ENCODE data around the gene CLHC1. TPM values are rescaled to one million over a fixed set of nuclear protein-coding genes. Genes with fewer than 3 reads are reported as not detected.
"Not testable (repeated sequence)": the region's sequence is repeated elsewhere in the genome, so short reads cannot be mapped to it uniquely, and the experiment has no call there.

The CLHC1 gene
- total RNA-seq = 1 to 10 TPM; 4.0 to 6.1 TPM

DNA sequence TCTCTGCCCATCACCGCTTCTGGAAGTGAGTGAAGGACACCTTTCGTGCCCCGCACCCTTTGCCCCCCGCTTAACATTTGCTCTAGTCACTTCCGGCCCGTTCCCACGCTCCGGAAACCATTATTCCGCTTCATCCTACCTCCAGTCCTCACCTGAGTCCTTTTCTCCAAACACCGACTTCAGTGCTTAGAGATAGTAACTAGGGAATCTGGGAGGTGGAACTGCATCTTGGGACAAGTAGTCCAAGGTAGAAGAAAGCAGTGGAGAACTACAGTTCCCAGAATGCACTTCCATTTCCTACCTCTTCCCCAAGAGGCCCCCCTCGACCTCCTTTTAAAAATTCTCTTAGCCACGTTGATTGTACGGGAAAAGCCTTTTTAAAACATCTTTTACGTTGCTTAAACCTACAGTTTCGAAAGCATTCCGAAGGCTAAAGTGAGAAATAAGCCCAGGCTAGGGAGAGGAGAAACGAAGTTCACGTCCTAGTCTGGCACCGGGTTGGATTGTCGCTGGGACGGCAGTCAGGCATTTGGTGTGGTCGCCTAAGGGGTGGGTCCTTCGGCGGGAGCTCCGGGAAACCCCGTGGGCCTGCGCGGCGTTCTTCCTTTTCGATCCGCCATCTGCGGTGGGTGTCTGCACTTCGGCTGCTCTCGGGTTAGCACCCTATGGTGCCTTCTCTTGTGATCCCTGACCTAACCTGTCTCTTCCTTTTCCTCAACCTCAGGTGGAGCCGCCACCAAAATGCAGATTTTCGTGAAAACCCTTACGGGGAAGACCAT is at the start of gene CLHC1, which contains the start of gene RPS27A:
CLHC1 (minus strand) TSS at position 210 of the 779 bp plus-strand sequence. CDS start 9,882 bp downstream, outside the sequence.
RPS27A (plus strand) TSS at position 605 of the 779 bp plus-strand sequence; CDS start at position 742, 137 bp downstream.
- DNase-seq (peak; percentile 95), ATAC-seq (peak; percentile 90)
- H3K9me3 Mint-ChIP-seq (ENCODE audit: low read depth) = no peaks in the 10 kb centered on the region
- peaks cover 60% of the 10 kb centered on the region for H3K4me1 Mint-ChIP-seq
- CTCF ChIA-PET = interaction anchor here (0.7 to 1.0 kb wide), 2 partner anchors 333 to 398 kb away, joined by 3 to 4 read pairs; no protein-coding TSS in a partner anchor
- H3K36me3 Mint-ChIP-seq (ENCODE audit: low read depth) = peaks cover 67% of the 10 kb centered on the region
- POLR2A ChIA-PET = interaction anchor here (0.6 to 1.5 kb wide), 4 partner anchors 9 to 287 kb away, joined by 3 to 11 read pairs (median 3); partner anchors contain the start of genes CFAP36 and RTN4
- H3K27ac Mint-ChIP-seq = peak within 1 kb of the TSS; percentile 98
- H3K4me3 Mint-ChIP-seq = peak within 1 kb of the TSS; percentile 98
- no peaks in the 10 kb centered on the region for H3K27me3 Mint-ChIP-seq
- intact Hi-C loops (cut with DNase I, micrococcal nuclease) = loop anchor here (1.0 to 10.0 kb wide), 19 partner anchors 9 to 1465 kb away; partner anchors contain the start of genes CFAP36 (in 2 of the 2), EML6 (in 2 of the 2), MTIF2 (in 2 of the 2) and PPP4R3B (in 2 of the 2)

DNA sequence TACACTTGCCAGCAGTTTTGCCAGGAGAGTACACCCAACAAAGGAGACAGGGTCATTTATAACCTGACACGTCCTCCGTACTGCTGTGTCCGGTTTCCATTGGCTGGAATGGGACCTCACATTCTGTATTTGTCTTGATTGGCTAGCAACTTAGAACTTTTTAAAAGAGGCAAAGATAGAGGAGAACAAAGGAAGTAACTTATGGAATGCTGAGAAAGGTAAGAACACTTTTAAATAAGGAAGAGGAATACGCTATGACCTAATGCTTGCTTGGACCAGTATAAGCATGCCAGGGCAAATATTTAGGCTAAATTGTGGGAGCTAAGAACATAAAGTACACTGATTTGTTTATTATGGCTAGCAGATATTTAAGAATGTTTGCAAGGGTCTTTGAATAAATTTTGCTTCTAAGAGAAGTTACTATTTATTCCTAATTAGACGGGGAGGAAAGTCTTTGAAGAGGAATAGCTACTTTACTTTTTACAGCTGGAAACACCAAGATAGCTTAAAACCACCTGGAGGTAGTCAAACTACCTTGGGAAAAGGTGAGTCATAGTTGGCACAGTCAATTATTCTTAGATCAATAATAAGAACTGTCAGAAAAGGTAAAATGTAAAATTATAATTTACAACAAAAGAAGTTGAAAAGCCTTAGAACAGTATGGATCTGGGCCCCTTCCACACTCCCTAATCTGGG is 48.9 kb upstream of the CLHC1 start:
- H3K36me3 Mint-ChIP-seq (ENCODE audit: low read depth); CTCF ChIA-PET; H3K9me3 Mint-ChIP-seq (ENCODE audit: low read depth); ATAC-seq; DNase-seq; POLR2A ChIA-PET; H3K27me3 Mint-ChIP-seq: not testable (repeated sequence)
- peak overlapping the region; percentile 41 for H3K4me3 Mint-ChIP-seq
- intact Hi-C loops (cut with DNase I, micrococcal nuclease) = loop anchor here (1.0 to 5.0 kb wide), 5 partner anchors 136 to 724 kb away; partner anchors contain the start of genes CCDC88A (in 2 of the 2), PPP4R3B (in 1 of the 2) and RTN4 (in 1 of the 2)
- peak overlapping the region; percentile 94 for H3K27ac Mint-ChIP-seq
- peaks cover 14% of the 10 kb centered on the region for H3K4me1 Mint-ChIP-seq

DNA sequence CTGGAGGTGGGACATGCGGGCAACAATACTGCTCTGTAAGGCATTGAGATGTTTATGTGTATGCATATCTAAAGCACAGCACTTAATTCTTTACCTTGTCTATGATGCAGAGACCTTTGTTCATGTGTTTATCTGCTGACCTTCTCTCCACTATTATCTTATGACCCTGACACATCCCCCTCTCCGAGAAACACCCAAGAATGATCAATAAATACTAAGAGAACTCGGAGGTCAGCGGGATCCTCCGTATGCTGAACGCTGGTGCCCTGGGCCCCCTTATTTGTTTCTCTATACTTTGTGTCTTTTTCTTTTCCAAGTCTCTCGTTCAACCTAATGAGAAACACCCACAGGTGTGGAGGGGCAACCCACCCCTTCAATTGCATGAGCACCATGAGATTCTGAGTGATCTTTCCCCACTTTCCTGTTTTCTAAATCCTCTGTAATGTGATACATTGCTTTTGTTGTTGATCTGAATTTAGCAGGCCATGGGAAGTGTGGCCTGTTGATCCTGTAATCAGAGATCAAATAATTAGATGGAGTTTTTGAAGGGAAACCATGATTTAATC is 47.8 kb upstream of the CLHC1 start:
- DNase-seq; CTCF ChIA-PET; H3K36me3 Mint-ChIP-seq (ENCODE audit: low read depth); ATAC-seq; H3K27ac Mint-ChIP-seq; POLR2A ChIA-PET; H3K4me3 Mint-ChIP-seq; H3K27me3 Mint-ChIP-seq; H3K9me3 Mint-ChIP-seq (ENCODE audit: low read depth): not testable (repeated sequence)
- intact Hi-C loops (cut with DNase I, micrococcal nuclease) = loop anchor here (5.0 kb wide), 4 partner anchors 137 to 723 kb away; partner anchors contain the start of genes CCDC88A (in 1 of the 2), PPP4R3B (in 1 of the 2) and RTN4 (in 1 of the 2)
- peaks cover 14% of the 10 kb centered on the region for H3K4me1 Mint-ChIP-seq

DNA sequence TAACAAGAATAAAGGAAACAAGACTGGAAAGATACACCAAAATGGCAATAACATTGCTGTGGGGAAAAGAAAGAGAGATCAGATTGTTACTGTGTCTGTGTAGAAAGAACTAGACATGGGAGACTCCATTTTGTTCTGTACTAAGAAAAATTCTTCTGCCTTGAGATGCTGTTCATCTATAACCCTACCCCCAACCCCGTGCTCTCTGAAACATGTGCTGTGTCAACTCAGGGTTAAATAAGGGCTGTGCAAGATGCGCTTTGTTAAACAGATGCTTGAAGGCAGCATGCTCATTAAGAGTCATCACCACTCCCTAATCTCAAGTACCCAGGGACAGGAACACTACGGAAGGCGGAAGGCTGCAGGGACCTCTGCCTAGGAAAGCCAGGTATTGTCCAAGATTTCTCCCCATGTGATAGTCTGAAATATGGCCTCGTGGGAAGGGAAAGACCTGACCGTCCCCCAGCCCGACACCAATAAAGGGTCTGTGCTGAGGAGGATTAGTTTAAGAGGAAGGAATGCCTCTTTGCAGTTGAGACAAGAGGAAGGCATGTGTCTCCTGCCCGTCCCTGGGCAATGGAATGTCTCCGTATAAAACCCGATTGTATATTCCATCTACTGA is 47.2 kb upstream of the CLHC1 start:
- H3K9me3 Mint-ChIP-seq (ENCODE audit: low read depth); CTCF ChIA-PET; DNase-seq; ATAC-seq; intact Hi-C loops (cut with DNase I, micrococcal nuclease); H3K27ac Mint-ChIP-seq; H3K27me3 Mint-ChIP-seq; H3K36me3 Mint-ChIP-seq (ENCODE audit: low read depth); POLR2A ChIA-PET; H3K4me3 Mint-ChIP-seq: not testable (repeated sequence)
- peaks cover 14% of the 10 kb centered on the region for H3K4me1 Mint-ChIP-seq

DNA sequence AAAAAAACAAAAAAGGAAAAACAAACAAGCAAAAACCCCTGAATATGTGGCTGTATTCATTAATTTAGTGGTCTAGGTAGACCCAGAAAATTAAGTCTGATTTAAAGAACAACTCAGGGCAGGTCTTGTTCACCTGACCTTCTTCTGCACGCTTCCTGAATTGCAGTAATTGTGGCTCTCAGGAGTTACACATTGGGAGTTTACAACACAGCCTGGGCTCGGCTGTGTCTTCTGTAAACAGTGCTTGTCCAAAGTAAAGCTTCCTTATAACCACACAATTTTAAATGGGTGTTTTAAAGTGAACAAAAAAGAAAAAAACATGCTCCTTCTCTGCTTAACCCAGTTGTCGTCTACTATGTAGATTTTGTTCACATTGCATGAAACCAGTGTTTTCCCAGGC is 45.2 kb upstream of the CLHC1 start:
- DNase-seq (no peak), ATAC-seq (no peak)
- H3K36me3 Mint-ChIP-seq (ENCODE audit: low read depth) = no peaks in the 10 kb centered on the region
- no peak overlapping the region for H3K4me3 Mint-ChIP-seq
- no peaks in the 10 kb centered on the region for H3K27me3 Mint-ChIP-seq
- no peak overlapping the region for H3K27ac Mint-ChIP-seq
- ChIA-PET POLR2A (interaction anchor here (0.6 kb wide), 1 partner anchor 119 kb away, joined by 3 read pairs; no protein-coding TSS in a partner anchor), CTCF (no interaction called here)
- intact Hi-C loops (cut with DNase I, micrococcal nuclease) = no loop called here
- peaks cover 5% of the 10 kb centered on the region for H3K4me1 Mint-ChIP-seq
- H3K9me3 Mint-ChIP-seq (ENCODE audit: low read depth) = no peaks in the 10 kb centered on the region

DNA sequence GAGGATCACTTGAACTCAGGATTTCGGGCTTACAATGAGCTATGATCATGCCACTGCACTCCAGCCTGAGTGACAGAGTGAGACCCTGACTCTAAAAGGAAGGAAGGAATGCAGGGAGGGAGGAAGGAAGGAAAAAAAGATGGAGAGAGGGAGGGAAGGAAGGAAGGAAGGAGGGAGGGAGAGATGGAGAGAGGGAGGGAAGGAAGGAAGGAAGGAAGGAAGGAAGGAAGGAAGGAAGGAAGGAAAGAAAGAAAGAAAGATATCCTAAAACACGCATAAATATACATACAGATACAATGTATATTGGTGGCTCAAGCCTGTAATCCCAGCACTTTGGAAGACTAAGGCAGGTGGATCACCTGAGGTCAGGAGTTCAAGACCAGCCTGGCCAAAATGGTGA is 42.3 kb upstream of the CLHC1 start:
- H3K36me3 Mint-ChIP-seq (ENCODE audit: low read depth); DNase-seq; H3K27ac Mint-ChIP-seq; H3K27me3 Mint-ChIP-seq; ATAC-seq; intact Hi-C loops (cut with DNase I, micrococcal nuclease); POLR2A ChIA-PET; H3K4me3 Mint-ChIP-seq; CTCF ChIA-PET; H3K4me1 Mint-ChIP-seq; H3K9me3 Mint-ChIP-seq (ENCODE audit: low read depth): not testable (repeated sequence)

DNA sequence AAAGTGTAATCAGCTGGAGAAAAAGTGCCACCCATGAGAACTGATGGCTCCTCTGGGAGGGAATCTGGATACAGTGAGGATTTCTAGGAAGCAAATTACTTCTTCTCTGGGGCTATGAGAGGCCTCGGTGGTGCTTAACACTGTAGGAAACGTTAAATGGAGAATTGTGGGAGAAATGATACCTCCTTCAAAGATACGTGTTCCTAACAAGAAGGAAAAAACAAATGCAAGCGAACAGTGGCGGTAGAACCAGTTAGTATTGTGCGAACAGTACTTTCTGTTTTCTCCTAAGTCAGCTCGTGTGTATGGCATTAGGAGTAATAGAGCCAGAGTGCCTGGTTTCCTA is 37.5 kb upstream of the CLHC1 start:
- Mint-ChIP-seq H3K4me1 (peaks cover 10% of the 10 kb centered on the region), H3K27me3 (no peaks in the 10 kb centered on the region), H3K9me3 (ENCODE audit: low read depth) (no peaks in the 10 kb centered on the region), H3K27ac (peak overlapping the region; percentile 95), H3K4me3 (peak overlapping the region; percentile 96), H3K36me3 (ENCODE audit: low read depth) (peaks cover 10% of the 10 kb centered on the region)
- no peak for ATAC-seq
- ChIA-PET POLR2A (interaction anchor here (0.6 kb wide), 2 partner anchors 151 to 331 kb away, joined by 3 to 9 read pairs; no protein-coding TSS in a partner anchor), CTCF (interaction anchor here (0.8 to 1.1 kb wide), 4 partner anchors 20 to 162 kb away, joined by 3 to 5 read pairs (median 4); no protein-coding TSS in a partner anchor)
- no peak for DNase-seq
- intact Hi-C loops (cut with DNase I, micrococcal nuclease) = loop anchor here (1.0 to 2.0 kb wide), 11 partner anchors 13 to 423 kb away; partner anchors contain the start of genes CCDC88A (in 2 of the 2), CFAP36 (in 2 of the 2), CLHC1 (in 2 of the 2) and RPS27A (in 2 of the 2)

DNA sequence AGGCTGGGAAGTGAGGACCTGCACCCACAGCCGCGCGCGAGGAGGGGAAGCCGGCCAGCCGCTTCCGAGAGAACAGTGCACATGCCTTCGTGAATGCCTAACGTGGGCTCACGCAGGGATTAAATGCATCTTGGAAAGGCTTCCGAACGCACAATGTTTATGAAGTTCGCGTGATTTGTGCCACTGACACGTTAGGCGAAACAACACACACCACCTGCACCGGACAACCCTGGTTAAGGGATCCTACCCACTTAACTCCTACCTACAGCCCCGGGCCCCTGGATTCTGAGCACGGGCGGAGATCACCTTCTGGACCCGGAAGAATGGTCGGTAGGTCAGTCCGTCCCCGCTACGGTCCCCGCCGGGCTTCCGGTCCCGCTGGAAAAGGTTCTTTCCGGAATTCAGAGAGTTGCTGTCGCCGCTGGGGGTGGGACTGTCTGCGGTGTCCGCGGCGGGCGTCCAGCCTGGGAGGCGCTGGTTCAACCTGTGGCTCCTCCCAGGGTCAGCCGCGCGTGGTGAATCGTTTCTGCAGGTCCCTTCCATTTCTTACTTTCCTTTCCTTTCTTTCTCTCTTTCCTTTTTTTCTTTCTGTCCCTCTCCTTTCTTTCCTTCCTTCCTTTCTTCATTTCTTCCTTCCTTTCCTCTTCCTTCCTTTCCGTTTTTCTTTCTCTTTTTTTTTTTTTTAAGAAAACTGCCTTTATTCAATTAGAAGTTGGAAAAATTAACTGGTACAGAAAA is 37.0 kb upstream of the CLHC1 start, which contains the start of gene MTIF2:
MTIF2 (minus strand) TSS at position 325 of the 738 bp plus-strand sequence. CDS start 5,373 bp downstream, outside the sequence.
- Mint-ChIP-seq H3K27me3 (no peaks in the 10 kb centered on the region), H3K4me1 (peaks cover 10% of the 10 kb centered on the region), H3K4me3 (peak within 1 kb of the TSS; percentile 96), H3K9me3 (ENCODE audit: low read depth) (no peaks in the 10 kb centered on the region), H3K36me3 (ENCODE audit: low read depth) (peaks cover 15% of the 10 kb centered on the region), H3K27ac (peak within 1 kb of the TSS; percentile 95)
- peak; percentile 94 for DNase-seq
- ChIA-PET POLR2A (interaction anchor here (0.6 kb wide), 1 partner anchor 331 kb away, joined by 9 read pairs; no protein-coding TSS in a partner anchor), CTCF (interaction anchor here (0.8 to 1.1 kb wide), 3 partner anchors 16 to 39 kb away, joined by 3 to 4 read pairs (median 3); no protein-coding TSS in a partner anchor)
- peak; percentile 95 for ATAC-seq
- intact Hi-C loops (cut with DNase I, micrococcal nuclease) = loop anchor here (1.0 to 2.0 kb wide), 11 partner anchors 13 to 424 kb away; partner anchors contain the start of genes CCDC88A (in 2 of the 2), CFAP36 (in 2 of the 2), CLHC1 (in 2 of the 2) and RPS27A (in 2 of the 2)

DNA sequence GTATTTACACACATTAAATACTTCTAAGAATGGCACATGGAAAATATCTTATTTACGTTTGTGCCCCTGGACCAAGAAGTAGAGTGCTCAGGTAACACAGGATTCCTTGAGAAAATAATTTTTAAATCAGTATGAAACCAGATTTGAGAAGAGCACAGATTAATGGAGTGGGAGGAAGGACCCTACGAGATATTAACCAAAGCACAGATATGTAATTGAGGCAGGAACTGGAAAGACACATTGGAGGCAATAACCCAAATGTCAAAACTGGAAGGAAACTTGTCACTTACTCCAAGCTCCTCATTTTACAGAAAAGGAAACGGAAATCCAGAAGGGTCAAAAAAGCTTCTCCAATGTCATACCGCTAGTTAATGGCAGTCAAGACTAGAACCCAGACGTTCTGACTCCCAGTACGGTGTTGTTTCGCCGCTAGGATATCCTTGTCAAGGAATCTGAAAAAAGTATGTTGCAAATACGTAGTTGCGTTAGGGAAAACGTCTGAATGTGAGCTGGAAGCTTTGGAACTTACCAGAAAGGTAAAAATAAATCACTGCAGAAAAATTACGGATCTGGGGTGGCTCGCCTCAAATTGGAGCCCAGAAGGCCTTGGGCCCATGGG is 36.3 kb upstream of the CLHC1 start:
- CTCF ChIA-PET = interaction anchor here (0.7 to 0.8 kb wide), 2 partner anchors 11 to 16 kb away, joined by 3 read pairs; no protein-coding TSS in a partner anchor
- peaks cover 21% of the 10 kb centered on the region for H3K36me3 Mint-ChIP-seq (ENCODE audit: low read depth)

More for the DNA sequence above, 36.3 kb upstream of the CLHC1 start:
- peak overlapping the region; percentile 95 for H3K27ac Mint-ChIP-seq
- H3K4me3 Mint-ChIP-seq = peak overlapping the region; percentile 96
- H3K27me3 Mint-ChIP-seq = no peaks in the 10 kb centered on the region
- no peaks in the 10 kb centered on the region for H3K9me3 Mint-ChIP-seq (ENCODE audit: low read depth)
- DNase-seq = no peak
- peaks cover 10% of the 10 kb centered on the region for H3K4me1 Mint-ChIP-seq
- intact Hi-C loops (cut with DNase I, micrococcal nuclease) = loop anchor here (2.0 kb wide), 4 partner anchors 36 to 424 kb away; partner anchors contain the start of genes CCDC88A (in 1 of the 2), CLHC1 (in 1 of the 2), PNPT1 (in 1 of the 2) and RPS27A (in 1 of the 2)
- POLR2A ChIA-PET = no interaction called here
- no peak for ATAC-seq

Data from activated CD4-positive, alpha-beta T cell treated with anti-CD3 and anti-CD28 coated beads for 36 hours (primary cell).